A673 (cell line): ENCODE results near the gene LRRC4C. TPM values are rescaled to one million over a fixed set of nuclear protein-coding genes. Genes with fewer than 3 reads are reported as not detected.

Source experiments
- BruUV-seq: library from RNA; stranded (reverse); fragments of 400-500 nt; replicated peaks from 2 replicates; lab custom pipeline; 2021; lab: Mats Ljungman, UMichigan
- CTCF ChIA-PET: fragments of 300-600 bp; sonication (Branson Sonifier 250); formaldehyde crosslinking; loops from one replicate; lab custom pipeline; 2022; ENCODE audit warnings: antibody characterized with exemption; lab: Charles Lee
- POLR2A ChIA-PET: fragments of 300-600 bp; sonication (Branson Sonifier 250); formaldehyde crosslinking; loops from one replicate; lab custom pipeline; 2022; ENCODE audit warnings: antibody characterized with exemption; ENCODE audit not compliant: low non-redundant PET; lab: Charles Lee
- DNase-seq: peaks from one replicate; pipeline ENCODE4 v3.0.0-alpha.2; 2015; ENCODE audit warnings: low spot score
- H3K27ac ChIP-seq: fragments of 200-600 bp; sonication (generic); 2 replicates; pipeline ENCODE4 v1.5.1; 2016; ENCODE audit warnings: mixed run types, low read depth, mild to moderate bottlenecking, mixed read lengths, antibody characterized with exemption, low read length; ENCODE audit not compliant: poor library complexity, severe bottlenecking
- H3K27me3 ChIP-seq: fragments of 200-600 bp; sonication (generic); replicated peaks from 2 replicates; pipeline ENCODE4 v1.6.1; 2017; ENCODE audit warnings: mixed run types, low read depth, mild to moderate bottlenecking, mixed read lengths, antibody characterized with exemption, low read length; ENCODE audit not compliant: insufficient read depth, poor library complexity
- H3K36me3 ChIP-seq: fragments of 200-600 bp; sonication (generic); 2 replicates; pipeline ENCODE4 v1.6.1; 2016; ENCODE audit warnings: mixed run types, mild to moderate bottlenecking, mixed read lengths, antibody characterized with exemption, low read length; ENCODE audit not compliant: insufficient read depth, poor library complexity, severe bottlenecking
- H3K4me1 ChIP-seq: fragments of 200-600 bp; sonication (generic); 2 replicates; pipeline ENCODE4 v1.6.1; 2017; ENCODE audit warnings: mixed run types, mild to moderate bottlenecking, mixed read lengths, antibody characterized with exemption, low read length; ENCODE audit not compliant: insufficient read depth, poor library complexity, severe bottlenecking
- H3K4me3 ChIP-seq: fragments of 200-600 bp; sonication (generic); 2 replicates; pipeline ENCODE4 v1.5.1; 2016; ENCODE audit warnings: low read depth, mixed run types, mild to moderate bottlenecking, mixed read lengths, low read length; ENCODE audit not compliant: poor library complexity, severe bottlenecking
- H3K9me3 ChIP-seq: fragments of 200-600 bp; sonication (generic); 2 replicates; pipeline ENCODE4 v1.6.1; 2016; ENCODE audit warnings: mixed run types, low read depth, mild to moderate bottlenecking, mixed read lengths, antibody characterized with exemption, low read length; ENCODE audit not compliant: poor library complexity, severe bottlenecking
- EZH2 ChIP-seq: fragments of 200-600 bp; sonication (generic); IDR thresholded peaks from 2 replicates; pipeline ENCODE4 v1.6.1; 2017; ENCODE audit warnings: borderline replicate concordance, low read depth, mild to moderate bottlenecking, mixed read lengths, antibody characterized with exemption, low read length; ENCODE audit not compliant: poor library complexity, severe bottlenecking
- intact Hi-C: fragments of 100-400 bp; cut with micrococcal nuclease; formaldehyde crosslinking; loops from one replicate; pipeline ENCODE4 v1.10.0; 2022; ENCODE audit not compliant: unreplicated experiment
- total RNA-seq: library from RNA; stranded (reverse); gene quantifications from 2 replicates; pipeline ENCODE4 v1.2.3, GENCODE V29; 2021
- TF ChIP-seq, protein P1 (sequence below): fragments of 300-800, 200-600 bp; sonication (generic); conservative IDR thresholded peaks from 2 replicates; pipeline ENCODE4 v1.5.1; 2017; ENCODE audit warnings: low read depth, mild to moderate bottlenecking, antibody characterized with exemption, low read length, moderate library complexity, mixed read lengths

LRRC4C gene
- total RNA-seq, 1 experiment from 2014 or later = 38.3 TPM

DNA sequence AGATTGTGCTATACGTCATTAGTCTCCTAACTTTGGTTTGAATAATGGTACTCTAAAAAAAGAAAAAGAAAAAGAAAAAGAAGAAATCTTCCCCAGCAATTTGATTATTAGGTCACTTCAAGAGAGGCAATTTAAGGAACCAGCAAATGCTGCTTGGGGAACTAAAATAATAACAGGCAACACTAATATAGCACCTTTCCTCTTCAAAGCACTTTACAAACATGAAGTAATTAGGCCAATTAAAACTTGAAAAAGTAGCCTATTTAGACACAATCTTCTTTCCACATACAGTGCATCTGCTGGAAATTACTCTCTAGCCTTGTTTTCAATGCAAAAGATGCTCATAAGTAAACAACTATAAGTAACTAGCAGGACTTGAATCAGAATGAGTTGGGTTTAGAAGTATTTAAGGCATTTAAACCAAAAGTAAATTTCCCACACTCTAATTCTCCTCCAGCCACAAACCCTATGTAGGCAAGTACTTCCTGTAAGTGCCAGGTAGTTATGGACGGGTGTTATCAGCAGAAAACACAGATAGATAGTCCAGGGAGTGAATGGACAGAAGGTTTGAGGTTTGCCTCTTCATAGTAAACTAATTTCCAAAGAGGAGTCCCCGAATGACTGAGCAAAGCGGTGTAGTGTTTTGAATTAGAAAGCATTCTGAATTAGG lies 44.5 kb downstream of the LRRC4C start:
- TF ChIP-seq, protein P1, sequence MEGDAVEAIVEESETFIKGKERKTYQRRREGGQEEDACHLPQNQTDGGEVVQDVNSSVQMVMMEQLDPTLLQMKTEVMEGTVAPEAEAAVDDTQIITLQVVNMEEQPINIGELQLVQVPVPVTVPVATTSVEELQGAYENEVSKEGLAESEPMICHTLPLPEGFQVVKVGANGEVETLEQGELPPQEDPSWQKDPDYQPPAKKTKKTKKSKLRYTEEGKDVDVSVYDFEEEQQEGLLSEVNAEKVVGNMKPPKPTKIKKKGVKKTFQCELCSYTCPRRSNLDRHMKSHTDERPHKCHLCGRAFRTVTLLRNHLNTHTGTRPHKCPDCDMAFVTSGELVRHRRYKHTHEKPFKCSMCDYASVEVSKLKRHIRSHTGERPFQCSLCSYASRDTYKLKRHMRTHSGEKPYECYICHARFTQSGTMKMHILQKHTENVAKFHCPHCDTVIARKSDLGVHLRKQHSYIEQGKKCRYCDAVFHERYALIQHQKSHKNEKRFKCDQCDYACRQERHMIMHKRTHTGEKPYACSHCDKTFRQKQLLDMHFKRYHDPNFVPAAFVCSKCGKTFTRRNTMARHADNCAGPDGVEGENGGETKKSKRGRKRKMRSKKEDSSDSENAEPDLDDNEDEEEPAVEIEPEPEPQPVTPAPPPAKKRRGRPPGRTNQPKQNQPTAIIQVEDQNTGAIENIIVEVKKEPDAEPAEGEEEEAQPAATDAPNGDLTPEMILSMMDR = no peak
- TF ChIP-seq EZH2 = no peak
- no peak for DNase-seq
- BruUV-seq = no TSS peak
- Histone ChIP-seq H3K27ac (no peak overlapping the region), H3K36me3 (no peaks in the 10 kb centered on the region), H3K4me1 (no peaks in the 10 kb centered on the region), H3K27me3 (no peaks in the 10 kb centered on the region), H3K9me3 (no peaks in the 10 kb centered on the region), H3K4me3 (no peak overlapping the region)
- ChIA-PET POLR2A (no interaction called here), CTCF (no interaction called here)
- intact Hi-C loops = no loop called here

DNA sequence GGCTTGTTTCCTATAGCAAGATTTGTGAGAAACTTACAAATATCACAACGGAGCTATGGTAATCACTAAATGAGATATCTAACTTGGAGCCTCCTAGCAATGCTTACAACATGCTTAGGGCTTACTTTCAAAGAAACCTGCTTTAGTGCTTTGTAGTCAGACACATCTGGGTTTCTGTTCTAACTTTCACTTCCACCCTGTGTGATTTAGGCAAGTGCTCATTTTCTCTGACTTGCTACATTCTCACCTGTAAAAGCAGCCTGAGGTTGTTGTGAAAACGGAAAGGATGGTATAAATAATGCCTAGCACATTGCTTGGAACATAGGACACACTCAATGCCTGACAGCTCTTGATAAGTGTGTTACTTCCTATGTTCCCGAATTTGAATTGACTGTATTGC lies 45.6 kb downstream of the LRRC4C start:
- BruUV-seq = no TSS peak
- TF ChIP-seq EZH2 = no peak
- TF ChIP-seq, protein P1 = no peak
- ChIA-PET POLR2A (no interaction called here), CTCF (no interaction called here)
- intact Hi-C loops = no loop called here
- no peaks in the 10 kb centered on the region for H3K36me3 ChIP-seq
- H3K4me1 ChIP-seq = no peaks in the 10 kb centered on the region
- DNase-seq = no peak
- H3K27me3 ChIP-seq = no peaks in the 10 kb centered on the region
- H3K4me3 ChIP-seq = no peak overlapping the region
- H3K9me3 ChIP-seq = no peaks in the 10 kb centered on the region
- no peak overlapping the region for H3K27ac ChIP-seq

DNA sequence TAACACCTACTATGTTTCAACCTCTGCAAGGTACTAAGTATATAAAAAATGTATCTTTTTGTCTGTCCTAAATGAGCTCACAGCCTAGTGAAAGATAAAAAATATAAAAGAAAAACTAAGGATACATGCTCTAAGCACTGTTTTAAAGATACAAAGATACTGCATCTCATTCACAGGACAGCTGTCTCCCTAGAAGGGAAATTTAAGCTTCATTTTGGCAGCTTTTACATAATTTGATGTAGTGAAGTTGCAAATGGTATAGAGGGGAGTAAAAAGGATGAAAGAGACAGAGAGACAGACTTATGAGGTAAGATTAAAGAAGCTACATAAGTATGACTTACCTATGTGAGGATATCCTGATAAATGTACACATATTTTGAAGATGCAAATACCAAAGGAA lies 53.6 kb downstream of the LRRC4C start:
- ChIA-PET POLR2A (no interaction called here), CTCF (no interaction called here)
- DNase-seq = no peak
- BruUV-seq = no TSS peak
- intact Hi-C loops = no loop called here
- Histone ChIP-seq H3K27ac (no peak overlapping the region), H3K27me3 (no peaks in the 10 kb centered on the region), H3K4me3 (no peak overlapping the region), H3K9me3 (no peaks in the 10 kb centered on the region), H3K4me1 (no peaks in the 10 kb centered on the region), H3K36me3 (no peaks in the 10 kb centered on the region)
- no peak for TF ChIP-seq EZH2
- TF ChIP-seq, protein P1 = no peak
